GM19023 (cell line): ENCODE measurements around the gene PTPRT.

Source experiments
- ATAC-seq: cut with Tn5 transposase; IDR thresholded peaks from one replicate; pipeline ENCODE4 v1.9.1; 2021; ENCODE audit warnings: mild to moderate bottlenecking, moderate library complexity; ENCODE audit not compliant: unreplicated experiment

Gene PTPRT

GRCh38 chr20:43123180-43123579, 66.5 kb downstream of the PTPRT start:
- ATAC-seq = no peak

- ATAC-seq = no peak
Measured at GRCh38 chr20:43119720-43120119, 70.0 kb downstream of the PTPRT start.

GRCh38 chr20:43102394-43102793, 87.3 kb downstream of the PTPRT start:
- no peak for ATAC-seq

GRCh38 chr20:43096931-43097260, 92.8 kb downstream of the PTPRT start:
- ATAC-seq = no peak

GRCh38 chr20:43096126-43096930, 93.4 kb downstream of the PTPRT start:
- ATAC-seq = no peak

- no peak for ATAC-seq
Measured at GRCh38 chr20:43095034-43095433, 94.7 kb downstream of the PTPRT start.

GRCh38 chr20:43092386-43093088, 97.2 kb downstream of the PTPRT start:
- ATAC-seq = no peak

- ATAC-seq = no peak
Measured at GRCh38 chr20:43068482-43068881, 121.2 kb downstream of the PTPRT start.

- no peak for ATAC-seq
Measured at GRCh38 chr20:43066125-43066524, 123.6 kb downstream of the PTPRT start.

- ATAC-seq = no peak
Measured at GRCh38 chr20:43065299-43065698, 124.4 kb downstream of the PTPRT start.

- ATAC-seq = no peak
Measured at GRCh38 chr20:43058077-43058476, 131.6 kb downstream of the PTPRT start.

GRCh38 chr20:43057317-43057716, 132.4 kb downstream of the PTPRT start:
- ATAC-seq = no peak

GRCh38 chr20:43055181-43055884, 134.4 kb downstream of the PTPRT start:
- ATAC-seq = no peak

GRCh38 chr20:43052532-43052931, 137.2 kb downstream of the PTPRT start:
- no peak for ATAC-seq

- no peak for ATAC-seq
Measured at GRCh38 chr20:43046966-43047365, 142.7 kb downstream of the PTPRT start.

GRCh38 chr20:43043887-43044286, 145.8 kb downstream of the PTPRT start:
- ATAC-seq = no peak

- no peak for ATAC-seq
Measured at GRCh38 chr20:43040427-43040826, 149.3 kb downstream of the PTPRT start.

GRCh38 chr20:43037605-43038309, 151.9 kb downstream of the PTPRT start:
- no peak for ATAC-seq

- ATAC-seq = no peak
Measured at GRCh38 chr20:43034981-43035724, 154.6 kb downstream of the PTPRT start.

GRCh38 chr20:43032459-43032858, 157.2 kb downstream of the PTPRT start:
- no peak for ATAC-seq

GRCh38 chr20:43029176-43029575, 160.5 kb downstream of the PTPRT start:
- ATAC-seq = no peak
